ENCODE data around the gene ARHGAP23. TPM values are rescaled to one million over a fixed set of nuclear protein-coding genes. Genes with fewer than 3 reads are reported as not detected.

The ARHGAP23 gene
- total RNA-seq, 3 donors from 2014 or later (not counting 1 experiment from before 2014, with no cell fraction given), result 0.19 to 1.8 (median 1.7) TPM

GRCh38 chr17:38451030-38451839 is 23.0 kb downstream of the ARHGAP23 start:
- WGBS (ENCODE audit: insufficient coverage), result 72% methylated on average over 8 of the region's 10 CpGs
- TF ChIP-seq, protein P1, sequence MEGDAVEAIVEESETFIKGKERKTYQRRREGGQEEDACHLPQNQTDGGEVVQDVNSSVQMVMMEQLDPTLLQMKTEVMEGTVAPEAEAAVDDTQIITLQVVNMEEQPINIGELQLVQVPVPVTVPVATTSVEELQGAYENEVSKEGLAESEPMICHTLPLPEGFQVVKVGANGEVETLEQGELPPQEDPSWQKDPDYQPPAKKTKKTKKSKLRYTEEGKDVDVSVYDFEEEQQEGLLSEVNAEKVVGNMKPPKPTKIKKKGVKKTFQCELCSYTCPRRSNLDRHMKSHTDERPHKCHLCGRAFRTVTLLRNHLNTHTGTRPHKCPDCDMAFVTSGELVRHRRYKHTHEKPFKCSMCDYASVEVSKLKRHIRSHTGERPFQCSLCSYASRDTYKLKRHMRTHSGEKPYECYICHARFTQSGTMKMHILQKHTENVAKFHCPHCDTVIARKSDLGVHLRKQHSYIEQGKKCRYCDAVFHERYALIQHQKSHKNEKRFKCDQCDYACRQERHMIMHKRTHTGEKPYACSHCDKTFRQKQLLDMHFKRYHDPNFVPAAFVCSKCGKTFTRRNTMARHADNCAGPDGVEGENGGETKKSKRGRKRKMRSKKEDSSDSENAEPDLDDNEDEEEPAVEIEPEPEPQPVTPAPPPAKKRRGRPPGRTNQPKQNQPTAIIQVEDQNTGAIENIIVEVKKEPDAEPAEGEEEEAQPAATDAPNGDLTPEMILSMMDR (IDR thresholded peaks at IDR 0.05), result no peak
- Histone ChIP-seq H3K4me1 (ENCODE audit: control insufficient read depth, insufficient read depth, low read length) (no peaks in the 10 kb centered on the region), H3K27ac (ENCODE audit: low read length) (no peak overlapping the region), H3K36me3 (ENCODE audit: control insufficient read depth, insufficient read depth, low read length) (no peaks in the 10 kb centered on the region), H3K4me3 (ENCODE audit: low read length) (no peak overlapping the region), H3K9me3 (ENCODE audit: control insufficient read depth, insufficient read depth, low read length) (no peaks in the 10 kb centered on the region), H3K27me3 (ENCODE audit: control insufficient read depth, insufficient read depth, low read length) (peaks cover 10% of the 10 kb centered on the region)
- DNase-seq (no peak), ATAC-seq (no peak)
- Mint-ChIP-seq H3K4me3 (no peak overlapping the region), H3K27me3 (ENCODE audit: low read depth in 2 of 2) (peaks cover 23 to 31% of the 10 kb centered on the region in 2 donors), H3K4me1 (peaks cover 10 to 18% of the 10 kb centered on the region in 2 donors), H3K9me3 (no peaks in the 10 kb centered on the region), H3K36me3 (no peaks in the 10 kb centered on the region), H3K27ac (no peak overlapping the region)
- intact Hi-C loops (cut with micrococcal nuclease), result no loop called here

DNA sequence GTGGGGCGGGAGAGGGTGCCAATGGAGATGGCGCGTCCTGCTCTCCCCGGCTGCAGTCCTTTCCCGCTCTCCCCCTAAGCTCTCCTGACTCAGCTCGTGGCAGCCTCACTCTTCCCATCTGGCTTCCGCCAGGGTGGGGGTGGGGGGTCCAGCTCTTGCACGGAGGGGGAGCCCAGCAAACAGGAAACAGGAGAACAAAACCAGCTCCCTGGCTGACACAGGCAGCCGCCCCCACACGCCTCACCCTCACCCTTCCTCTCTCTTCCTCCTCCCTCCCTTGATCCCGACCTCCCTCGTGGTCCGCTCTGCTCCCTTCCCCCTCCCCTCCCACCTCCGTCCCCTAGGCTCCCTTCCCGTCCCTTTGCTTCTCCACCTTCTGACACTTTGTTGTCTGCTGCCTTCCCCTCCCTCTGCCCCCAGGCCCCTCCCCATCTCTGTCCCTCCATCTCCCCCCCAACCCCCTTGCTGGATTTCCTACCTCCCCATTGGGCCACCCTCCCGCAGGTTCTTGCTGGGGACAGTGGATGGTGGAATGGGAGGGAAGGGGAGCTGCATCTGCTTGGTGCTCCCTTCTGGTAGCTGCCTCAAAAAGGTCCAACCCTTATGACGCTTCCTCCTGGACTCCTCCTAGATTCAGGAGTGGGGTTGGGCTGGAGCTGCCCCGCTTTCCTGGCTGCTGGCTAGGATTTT is 23.7 kb downstream of the ARHGAP23 start:
- Mint-ChIP-seq H3K27ac (no peak overlapping the region), H3K9me3 (no peaks in the 10 kb centered on the region), H3K27me3 (ENCODE audit: low read depth in 2 of 2) (peaks cover 30 to 34% of the 10 kb centered on the region in 2 donors), H3K4me1 (peaks cover 10 to 18% of the 10 kb centered on the region in 2 donors), H3K4me3 (peak overlapping the region; percentile 58), H3K36me3 (no peaks in the 10 kb centered on the region)
- DNase-seq (no peak), ATAC-seq (no peak)
- no peaks in the 10 kb centered on the region for H3K9me3 ChIP-seq (ENCODE audit: control insufficient read depth, insufficient read depth, low read length)
- TF ChIP-seq, protein P1 (IDR thresholded peaks at IDR 0.05), result no peak
- no peak overlapping the region for H3K4me3 ChIP-seq (ENCODE audit: low read length)
- no peaks in the 10 kb centered on the region for H3K4me1 ChIP-seq (ENCODE audit: control insufficient read depth, insufficient read depth, low read length)
- H3K27me3 ChIP-seq (ENCODE audit: control insufficient read depth, insufficient read depth, low read length), result peaks cover 10% of the 10 kb centered on the region
- 50% methylated on average over 15 of the region's 18 CpGs for WGBS (ENCODE audit: insufficient coverage)
- intact Hi-C loops (cut with micrococcal nuclease), result no loop called here
- no peak overlapping the region for H3K27ac ChIP-seq (ENCODE audit: low read length)
- H3K36me3 ChIP-seq (ENCODE audit: control insufficient read depth, insufficient read depth, low read length), result no peaks in the 10 kb centered on the region

GRCh38 chr17:38452719-38453118 is 24.5 kb downstream of the ARHGAP23 start:
- Histone ChIP-seq H3K27ac (ENCODE audit: low read length) (no peak overlapping the region), H3K27me3 (ENCODE audit: control insufficient read depth, insufficient read depth, low read length) (peaks cover 10% of the 10 kb centered on the region), H3K4me1 (ENCODE audit: control insufficient read depth, insufficient read depth, low read length) (no peaks in the 10 kb centered on the region), H3K9me3 (ENCODE audit: control insufficient read depth, insufficient read depth, low read length) (no peaks in the 10 kb centered on the region), H3K36me3 (ENCODE audit: control insufficient read depth, insufficient read depth, low read length) (no peaks in the 10 kb centered on the region), H3K4me3 (ENCODE audit: low read length) (no peak overlapping the region)
- Mint-ChIP-seq H3K36me3 (no peaks in the 10 kb centered on the region), H3K27ac (no peak overlapping the region), H3K4me3 (peak overlapping the region; percentile 75), H3K9me3 (no peaks in the 10 kb centered on the region), H3K4me1 (peaks cover 10 to 18% of the 10 kb centered on the region in 2 donors), H3K27me3 (ENCODE audit: low read depth in 2 of 2) (peaks cover 35 to 39% of the 10 kb centered on the region in 2 donors)
- TF ChIP-seq, protein P1 (IDR thresholded peaks at IDR 0.05), result no peak
- intact Hi-C loops (cut with micrococcal nuclease), result no loop called here
- DNase-seq, result no peak
- peak in 1 of 3 donors; percentile 15 for ATAC-seq
- 91% methylated on average over 6 of the region's 6 CpGs for WGBS (ENCODE audit: insufficient coverage)
